Endodermal cell (in vitro differentiated cells): ENCODE measurements around the gene PSMG4. TPM values are rescaled to one million over a fixed set of nuclear protein-coding genes. Genes with fewer than 3 reads are reported as not detected.

Experiments
- DNase-seq: peaks from one replicate; pipeline ENCODE4 v3.0.0-alpha.2; 2017
- H3K27ac ChIP-seq: 2 replicates; pipeline ENCODE4 v1.5.1; 2013; ENCODE audit warnings: mild to moderate bottlenecking, low read depth, low read length, moderate library complexity
- H3K27me3 ChIP-seq: 2 replicates; pipeline ENCODE4 v1.6.1; 2013; ENCODE audit warnings: mild to moderate bottlenecking, low read length, moderate library complexity; ENCODE audit not compliant: insufficient read depth, control insufficient read depth, poor library complexity, severe bottlenecking
- H3K36me3 ChIP-seq: 2 replicates; pipeline ENCODE4 v1.7.0; 2013; ENCODE audit warnings: mild to moderate bottlenecking, low read length, moderate library complexity; ENCODE audit not compliant: control insufficient read depth, insufficient read depth
- H3K4me1 ChIP-seq: one replicate; pipeline ENCODE4 v1.7.0; 2013; ENCODE audit warnings: low read length; ENCODE audit not compliant: control insufficient read depth, insufficient read depth
- H3K4me3 ChIP-seq: 2 replicates; pipeline ENCODE4 v1.5.1; 2013; ENCODE audit warnings: mild to moderate bottlenecking, low read length, moderate library complexity
- H3K9ac ChIP-seq: 2 replicates; pipeline ENCODE4 v1.6.1; 2013; ENCODE audit warnings: mild to moderate bottlenecking, low read length, moderate library complexity; ENCODE audit not compliant: poor library complexity, severe bottlenecking; ENCODE audit errors: extremely low read depth
- H3K9me3 ChIP-seq: 2 replicates; pipeline ENCODE4 v1.6.1; 2013; ENCODE audit warnings: mild to moderate bottlenecking, low read length, moderate library complexity; ENCODE audit not compliant: control insufficient read depth
- H3K27ac Mint-ChIP-seq: 2 replicates; pipeline ENCODE4 v1.8.0; 2020; ENCODE audit warnings: mixed read lengths
- H3K27me3 Mint-ChIP-seq: 2 replicates; pipeline ENCODE4 v1.8.0; 2021; ENCODE audit warnings: mild to moderate bottlenecking, mixed read lengths; ENCODE audit not compliant: insufficient read depth
- H3K36me3 Mint-ChIP-seq: 2 replicates; pipeline ENCODE4 v1.8.0; 2020; ENCODE audit warnings: low read depth, mixed read lengths
- H3K4me1 Mint-ChIP-seq: 2 replicates; pipeline ENCODE4 v1.8.0; 2020; ENCODE audit warnings: mixed read lengths
- H3K4me3 Mint-ChIP-seq: 2 replicates; pipeline ENCODE4 v1.8.0; 2020; ENCODE audit warnings: mild to moderate bottlenecking, moderate library complexity, mixed read lengths
- H3K9me3 Mint-ChIP-seq: 2 replicates; pipeline ENCODE4 v1.8.0; 2020; ENCODE audit warnings: mild to moderate bottlenecking, mixed read lengths
- WGBS, 2 experiments: methylation state at CpG; one replicate each; pipeline versions ENCODE4 v1.1.5 to v1.1.7; 2013; ENCODE audit warnings: missing lambda C conversion rate in 2 of 2, mixed read lengths in 1 of 2; ENCODE audit not compliant: insufficient coverage in 1 of 2, insufficient read length in 1 of 2; 5-methylcytosine and 5-hydroxymethylcytosine counted together
- total RNA-seq, 2 donors: library from RNA; stranded (reverse); fragmentation: NEBNext Ultra II Directional in 1 of 2; extraction: Animal tissue kit (Norgen Biotek cat#: 25700) in 1 of 2; gene quantifications; 2 replicates in 1 of 2; 3 replicates in 1 of 2; pipeline ENCODE4 v1.2.1, GENCODE V29; 2021
- TF ChIP-seq, protein P1 (sequence below): fragments of 200-600 bp; sonication (generic); conservative IDR thresholded peaks from 2 replicates; pipeline ENCODE4 v1.5.0; 2021; ENCODE audit warnings: antibody characterized with exemption, mild to moderate bottlenecking

Gene PSMG4
- total RNA-seq, 2 donors from 2014 or later, result 16.0 to 21.5 TPM

DNA sequence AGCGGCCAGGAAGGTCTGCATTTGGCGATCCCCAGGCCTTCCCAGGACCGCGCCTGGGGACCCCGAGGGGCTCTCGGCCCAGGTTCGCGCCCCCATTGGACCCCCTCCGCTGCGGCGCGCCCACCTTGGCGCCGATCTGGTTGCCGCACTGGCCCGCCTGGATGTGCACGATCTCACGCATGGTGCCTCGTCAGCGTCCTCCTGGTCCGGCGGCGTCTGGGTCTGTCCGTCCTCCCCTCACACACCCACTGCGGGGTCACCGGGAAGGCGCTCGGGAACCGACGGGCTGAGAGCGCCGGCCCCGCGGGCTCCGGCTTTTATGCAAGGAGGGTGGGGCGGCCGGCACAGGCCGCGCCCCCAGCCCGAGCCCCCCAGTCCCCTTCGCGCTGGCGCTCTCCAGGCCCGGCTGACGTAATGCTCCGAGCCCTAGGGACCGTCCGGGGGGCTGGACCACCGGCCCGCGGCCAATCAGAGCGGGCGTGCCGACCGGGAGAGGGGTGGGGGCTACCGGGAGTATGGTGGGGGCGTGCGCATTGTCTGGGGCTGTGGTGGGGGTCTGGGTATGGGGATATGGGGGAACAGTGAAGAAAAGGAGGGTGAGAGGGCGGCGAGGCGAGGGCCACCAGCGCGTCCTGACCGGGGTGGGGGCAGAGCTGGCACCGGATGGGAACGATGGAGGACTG lies 31.2 kb upstream of the PSMG4 start, which contains the start of gene TUBB2B:
TSS of gene TUBB2B (minus strand) at position 291 of the 683 bp plus-strand sequence. CDS start at position 181, 110 bp downstream.
- peak; percentile 96 for DNase-seq
- H3K36me3 ChIP-seq, result peaks cover 21% of the 10 kb centered on the region
- peaks cover 40% of the 10 kb centered on the region for H3K27me3 ChIP-seq
- peak within 1 kb of the TSS; percentile 92 for H3K9ac ChIP-seq
- peaks cover 3% of the 10 kb centered on the region for H3K4me1 ChIP-seq
- TF ChIP-seq, protein P1, sequence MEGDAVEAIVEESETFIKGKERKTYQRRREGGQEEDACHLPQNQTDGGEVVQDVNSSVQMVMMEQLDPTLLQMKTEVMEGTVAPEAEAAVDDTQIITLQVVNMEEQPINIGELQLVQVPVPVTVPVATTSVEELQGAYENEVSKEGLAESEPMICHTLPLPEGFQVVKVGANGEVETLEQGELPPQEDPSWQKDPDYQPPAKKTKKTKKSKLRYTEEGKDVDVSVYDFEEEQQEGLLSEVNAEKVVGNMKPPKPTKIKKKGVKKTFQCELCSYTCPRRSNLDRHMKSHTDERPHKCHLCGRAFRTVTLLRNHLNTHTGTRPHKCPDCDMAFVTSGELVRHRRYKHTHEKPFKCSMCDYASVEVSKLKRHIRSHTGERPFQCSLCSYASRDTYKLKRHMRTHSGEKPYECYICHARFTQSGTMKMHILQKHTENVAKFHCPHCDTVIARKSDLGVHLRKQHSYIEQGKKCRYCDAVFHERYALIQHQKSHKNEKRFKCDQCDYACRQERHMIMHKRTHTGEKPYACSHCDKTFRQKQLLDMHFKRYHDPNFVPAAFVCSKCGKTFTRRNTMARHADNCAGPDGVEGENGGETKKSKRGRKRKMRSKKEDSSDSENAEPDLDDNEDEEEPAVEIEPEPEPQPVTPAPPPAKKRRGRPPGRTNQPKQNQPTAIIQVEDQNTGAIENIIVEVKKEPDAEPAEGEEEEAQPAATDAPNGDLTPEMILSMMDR, result no peak
- no peaks in the 10 kb centered on the region for H3K9me3 Mint-ChIP-seq
- H3K9me3 ChIP-seq, result no peaks in the 10 kb centered on the region
- H3K4me3 ChIP-seq, result peak within 1 kb of the TSS; percentile 89
- WGBS, 2 experiments, result 0% methylated on average over 7 to 66 of the region's 66 CpGs
- H3K27ac ChIP-seq, result peak within 1 kb of the TSS; percentile 99
- H3K36me3 Mint-ChIP-seq, result peaks cover 18% of the 10 kb centered on the region
- peaks cover 25% of the 10 kb centered on the region for H3K4me1 Mint-ChIP-seq
- H3K27ac Mint-ChIP-seq, result peak within 1 kb of the TSS; percentile 87
- peaks cover 48% of the 10 kb centered on the region for H3K27me3 Mint-ChIP-seq
- H3K4me3 Mint-ChIP-seq, result peak within 1 kb of the TSS; percentile 85

DNA sequence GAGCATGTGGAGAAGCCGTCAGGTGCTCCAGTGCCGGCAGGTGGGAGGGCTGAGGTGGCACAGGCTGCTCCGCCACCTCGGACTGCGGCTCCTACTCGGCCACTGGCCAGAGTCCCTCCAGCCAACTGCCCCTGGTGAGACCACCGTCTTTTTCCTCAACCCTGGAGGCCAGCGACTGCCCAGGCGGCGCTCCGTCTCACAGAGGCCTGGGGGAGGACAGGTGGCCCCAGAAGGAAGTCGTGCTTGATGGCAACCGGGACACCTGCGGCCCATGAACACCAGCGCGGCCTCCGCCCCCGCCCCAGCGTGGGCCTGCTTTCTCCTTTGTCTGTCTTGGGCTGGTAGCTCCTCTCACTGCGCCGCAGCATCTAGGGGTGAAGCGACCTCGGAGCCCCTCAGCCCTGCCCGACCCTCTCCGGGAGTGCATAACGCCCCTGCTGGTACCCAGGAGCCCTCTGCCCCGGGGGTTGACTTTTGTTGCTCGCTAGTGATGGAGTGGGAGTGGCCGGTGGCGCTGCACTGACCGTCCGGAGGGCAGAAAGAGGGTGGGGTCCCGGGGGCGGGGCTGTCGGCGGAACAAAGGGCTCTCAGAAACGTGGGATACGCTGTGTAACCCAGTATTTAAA lies 30.6 kb upstream of the PSMG4 start:
- 1% methylated on average over 14 to 38 of the region's 38 CpGs for WGBS, 2 experiments
- Mint-ChIP-seq H3K27ac (peak overlapping the region; percentile 86), H3K36me3 (peaks cover 18% of the 10 kb centered on the region), H3K9me3 (no peaks in the 10 kb centered on the region), H3K27me3 (peaks cover 55% of the 10 kb centered on the region), H3K4me1 (peaks cover 25% of the 10 kb centered on the region), H3K4me3 (peak overlapping the region; percentile 85)
- TF ChIP-seq, protein P1, result no peak
- peak; percentile 94 for DNase-seq
- Histone ChIP-seq H3K9me3 (no peaks in the 10 kb centered on the region), H3K27me3 (peaks cover 46% of the 10 kb centered on the region), H3K36me3 (peaks cover 21% of the 10 kb centered on the region), H3K4me3 (peak overlapping the region; percentile 89), H3K4me1 (peaks cover 3% of the 10 kb centered on the region), H3K9ac (peak overlapping the region; percentile 38), H3K27ac (peak overlapping the region; percentile 99)

DNA sequence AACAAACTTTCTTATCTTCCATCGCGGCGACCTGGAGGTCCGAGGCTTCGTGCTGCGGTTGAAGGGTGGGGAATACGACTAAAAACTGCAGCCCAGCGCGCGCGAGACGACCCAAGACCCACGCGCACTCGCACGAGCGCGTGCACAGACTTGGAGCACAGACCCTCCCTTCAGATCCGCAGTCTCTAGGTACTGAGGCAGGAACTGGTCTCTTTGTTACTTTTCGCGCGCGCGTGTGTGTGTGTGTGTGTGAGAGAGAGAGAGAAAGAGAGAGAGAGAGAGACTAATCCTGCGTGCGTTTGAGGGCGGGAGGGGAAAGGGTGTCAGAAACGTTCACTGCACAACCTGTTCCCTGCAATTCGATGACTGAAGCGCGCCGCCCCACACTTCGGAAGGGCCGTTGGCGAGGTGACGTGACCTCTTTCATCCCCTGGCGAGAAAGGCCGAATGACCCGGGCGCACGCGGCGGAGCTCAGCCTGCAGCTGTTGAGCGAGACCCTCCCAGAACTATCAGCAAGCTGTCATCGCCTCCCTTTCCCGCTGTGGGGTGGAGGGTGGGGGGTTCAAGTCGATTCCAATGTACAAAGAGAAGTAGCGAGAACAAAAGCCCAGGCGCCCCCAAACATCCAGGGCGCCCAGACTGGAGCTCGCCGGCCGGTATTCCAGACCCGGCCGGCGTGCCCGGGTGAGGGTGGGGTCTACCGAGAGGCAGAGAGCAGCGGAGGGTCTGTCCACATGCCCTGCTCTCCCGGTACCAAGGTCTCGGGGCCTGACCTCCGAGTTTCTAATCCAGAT lies 29.8 kb upstream of the PSMG4 start:
- TF ChIP-seq, protein P1, result no peak
- H3K27me3 Mint-ChIP-seq, result peaks cover 61% of the 10 kb centered on the region
- H3K4me1 Mint-ChIP-seq, result peaks cover 25% of the 10 kb centered on the region
- peaks cover 3% of the 10 kb centered on the region for H3K4me1 ChIP-seq
- peaks cover 51% of the 10 kb centered on the region for H3K27me3 ChIP-seq
- peaks cover 13% of the 10 kb centered on the region for H3K36me3 Mint-ChIP-seq
- WGBS, 2 experiments, result 0 to 2% methylated on average over 24 to 62 of the region's 62 CpGs
- no peak overlapping the region for H3K9ac ChIP-seq
- H3K9me3 ChIP-seq, result no peaks in the 10 kb centered on the region
- peak overlapping the region; percentile 99 for H3K27ac ChIP-seq
- H3K36me3 ChIP-seq, result peaks cover 13% of the 10 kb centered on the region
- H3K9me3 Mint-ChIP-seq, result no peaks in the 10 kb centered on the region
- peak overlapping the region; percentile 73 for H3K4me3 ChIP-seq
- peak; percentile 83 for DNase-seq
- peak overlapping the region; percentile 56 for H3K27ac Mint-ChIP-seq
- peak overlapping the region; percentile 85 for H3K4me3 Mint-ChIP-seq
